Colonic mucosa (tissue), 4 donors: ENCODE data around the gene MKLN1. TPM values are rescaled to one million over a fixed set of nuclear protein-coding genes. Genes with fewer than 3 reads are reported as not detected.

ENCODE experiments used
- DNase-seq: peaks from one replicate; pipeline ENCODE4 v3.0.0-alpha.2; 2020
- H3K27ac ChIP-seq: fragments of 200-600 bp; one replicate; pipeline ENCODE4 v1.8.0; 2021
- H3K27me3 ChIP-seq: fragments of 200-600 bp; one replicate; pipeline ENCODE4 v1.8.0; 2021
- H3K36me3 ChIP-seq: fragments of 200-600 bp; one replicate; pipeline ENCODE4 v1.8.0; 2021
- H3K4me1 ChIP-seq: fragments of 200-600 bp; one replicate; pipeline ENCODE4 v1.8.0; 2021; ENCODE audit warnings: mild to moderate bottlenecking
- H3K4me3 ChIP-seq: fragments of 200-600 bp; one replicate; pipeline ENCODE4 v1.8.0; 2021
- H3K9ac ChIP-seq, 2 donors: one replicate each; pipeline ENCODE4 v1.7.0; 2013; ENCODE audit warnings: control low read depth in 2 of 2, low read depth in 2 of 2, low read length in 2 of 2
- H3K9me3 ChIP-seq: fragments of 200-600 bp; one replicate; pipeline ENCODE4 v1.8.0; 2021
- intact Hi-C: fragments of 100-400 bp; cut with DNase I; formaldehyde crosslinking; loops from one replicate; pipeline ENCODE4 v1.14.1; 2022
- total RNA-seq, 2 donors: library from RNA; stranded (reverse); fragmentation: NEBNext Ultra II Directional in 1 of 2; extraction: Animal tissue kit (Norgen Biotek cat#: 25700) in 1 of 2; gene quantifications; one replicate each; pipeline ENCODE4 v1.2.1, GENCODE V29; 2021
- TF ChIP-seq, protein P1 (sequence below): fragments of 200-600 bp; IDR thresholded peaks from one replicate; pipeline ENCODE4 v1.8.0; 2022; ENCODE audit warnings: antibody characterized with exemption, mild to moderate bottlenecking
- donor health status: healthy.
- donor health status: DM: no; HTN: no; CAD: no.
- donor health status: DM: no; HTN: no; CAD: no.

The MKLN1 gene
- total RNA-seq, 2 donors from 2014 or later = 35.1 to 48.7 TPM

DNA sequence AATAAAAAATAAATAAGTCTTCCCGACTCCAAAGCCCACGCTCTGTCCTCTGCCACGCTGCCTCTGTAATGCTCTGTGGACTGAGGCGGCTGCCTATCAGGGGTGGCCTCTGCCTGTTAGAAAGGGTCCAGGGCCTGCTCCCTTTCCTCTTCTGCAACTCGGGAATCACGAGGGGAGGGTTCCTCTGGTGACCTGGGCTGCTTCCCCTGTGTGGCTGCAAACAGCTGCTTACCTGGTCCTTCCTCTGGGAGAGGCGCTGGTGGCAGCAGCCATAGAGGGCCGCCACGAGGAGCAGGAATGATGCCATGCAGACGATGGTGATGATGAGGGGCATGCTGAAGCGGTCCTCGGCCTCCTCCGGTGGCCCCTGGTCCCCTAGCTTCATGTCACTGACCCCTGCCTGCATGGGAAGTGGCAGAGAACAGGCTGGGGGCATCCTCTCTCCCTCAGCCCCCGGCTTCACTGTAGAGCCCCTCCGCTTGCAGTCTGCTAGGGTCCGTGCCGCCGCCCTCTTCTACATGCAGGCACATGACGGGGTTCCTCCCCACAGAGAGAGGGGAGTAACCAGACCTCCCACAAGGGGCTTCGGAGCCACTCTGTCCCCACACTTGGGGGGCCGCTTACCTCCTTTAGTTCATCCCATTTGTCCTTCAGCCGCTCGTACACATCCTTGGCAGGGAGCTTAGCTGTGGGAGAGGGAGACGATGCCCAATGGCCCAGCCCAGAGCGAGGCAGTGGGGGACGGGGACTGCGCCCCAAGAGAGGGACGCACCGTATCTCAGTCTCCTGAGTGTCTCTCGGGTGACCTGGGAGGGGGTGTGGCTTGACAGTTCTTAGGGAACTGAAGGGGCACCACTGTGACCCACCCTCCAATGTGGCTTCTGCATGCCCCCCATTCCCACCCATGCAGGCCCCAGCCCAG is 178.2 kb downstream of the MKLN1 start:
- no peak for DNase-seq
- no peaks in the 10 kb centered on the region for H3K9me3 ChIP-seq
- no peaks in the 10 kb centered on the region for H3K36me3 ChIP-seq
- no peak overlapping the region for H3K4me3 ChIP-seq
- no peaks in the 10 kb centered on the region for H3K4me1 ChIP-seq
- no peaks in the 10 kb centered on the region for H3K27me3 ChIP-seq
- TF ChIP-seq, protein P1, sequence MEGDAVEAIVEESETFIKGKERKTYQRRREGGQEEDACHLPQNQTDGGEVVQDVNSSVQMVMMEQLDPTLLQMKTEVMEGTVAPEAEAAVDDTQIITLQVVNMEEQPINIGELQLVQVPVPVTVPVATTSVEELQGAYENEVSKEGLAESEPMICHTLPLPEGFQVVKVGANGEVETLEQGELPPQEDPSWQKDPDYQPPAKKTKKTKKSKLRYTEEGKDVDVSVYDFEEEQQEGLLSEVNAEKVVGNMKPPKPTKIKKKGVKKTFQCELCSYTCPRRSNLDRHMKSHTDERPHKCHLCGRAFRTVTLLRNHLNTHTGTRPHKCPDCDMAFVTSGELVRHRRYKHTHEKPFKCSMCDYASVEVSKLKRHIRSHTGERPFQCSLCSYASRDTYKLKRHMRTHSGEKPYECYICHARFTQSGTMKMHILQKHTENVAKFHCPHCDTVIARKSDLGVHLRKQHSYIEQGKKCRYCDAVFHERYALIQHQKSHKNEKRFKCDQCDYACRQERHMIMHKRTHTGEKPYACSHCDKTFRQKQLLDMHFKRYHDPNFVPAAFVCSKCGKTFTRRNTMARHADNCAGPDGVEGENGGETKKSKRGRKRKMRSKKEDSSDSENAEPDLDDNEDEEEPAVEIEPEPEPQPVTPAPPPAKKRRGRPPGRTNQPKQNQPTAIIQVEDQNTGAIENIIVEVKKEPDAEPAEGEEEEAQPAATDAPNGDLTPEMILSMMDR = no peak
- no peak overlapping the region for H3K27ac ChIP-seq
- intact Hi-C loops = loop anchor here (2.0 kb wide), 1 partner anchor 149 kb away; no protein-coding TSS in a partner anchor
- no peak overlapping the region for H3K9ac ChIP-seq

DNA sequence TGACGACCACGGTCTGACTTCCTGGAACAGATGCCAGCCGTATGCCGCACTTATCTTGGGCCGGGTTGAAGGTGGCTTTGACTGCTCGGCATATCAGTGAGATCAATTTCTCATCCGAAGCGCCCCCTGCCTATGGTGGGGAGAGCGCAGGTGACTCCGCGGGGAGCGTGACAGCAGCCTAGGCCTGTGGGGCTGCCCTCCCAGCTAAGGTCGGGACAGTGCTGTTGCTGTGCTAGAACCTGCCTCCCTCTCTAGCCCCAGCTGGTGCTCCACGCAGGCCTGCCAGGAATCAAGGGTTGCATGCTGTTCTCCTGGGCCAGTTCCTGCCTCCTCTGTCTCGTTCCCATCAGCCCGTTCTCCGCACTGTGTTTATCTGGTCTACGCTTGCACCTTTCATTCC is 178.9 kb downstream of the MKLN1 start:
- H3K9ac ChIP-seq = no peak overlapping the region
- H3K4me3 ChIP-seq = no peak overlapping the region
- intact Hi-C loops = loop anchor here (2.0 kb wide), 1 partner anchor 148 kb away; no protein-coding TSS in a partner anchor
- no peaks in the 10 kb centered on the region for H3K27me3 ChIP-seq
- no peaks in the 10 kb centered on the region for H3K4me1 ChIP-seq
- DNase-seq = no peak
- H3K9me3 ChIP-seq = no peaks in the 10 kb centered on the region
- H3K27ac ChIP-seq = no peak overlapping the region
- TF ChIP-seq, protein P1 = no peak
- no peaks in the 10 kb centered on the region for H3K36me3 ChIP-seq

DNA sequence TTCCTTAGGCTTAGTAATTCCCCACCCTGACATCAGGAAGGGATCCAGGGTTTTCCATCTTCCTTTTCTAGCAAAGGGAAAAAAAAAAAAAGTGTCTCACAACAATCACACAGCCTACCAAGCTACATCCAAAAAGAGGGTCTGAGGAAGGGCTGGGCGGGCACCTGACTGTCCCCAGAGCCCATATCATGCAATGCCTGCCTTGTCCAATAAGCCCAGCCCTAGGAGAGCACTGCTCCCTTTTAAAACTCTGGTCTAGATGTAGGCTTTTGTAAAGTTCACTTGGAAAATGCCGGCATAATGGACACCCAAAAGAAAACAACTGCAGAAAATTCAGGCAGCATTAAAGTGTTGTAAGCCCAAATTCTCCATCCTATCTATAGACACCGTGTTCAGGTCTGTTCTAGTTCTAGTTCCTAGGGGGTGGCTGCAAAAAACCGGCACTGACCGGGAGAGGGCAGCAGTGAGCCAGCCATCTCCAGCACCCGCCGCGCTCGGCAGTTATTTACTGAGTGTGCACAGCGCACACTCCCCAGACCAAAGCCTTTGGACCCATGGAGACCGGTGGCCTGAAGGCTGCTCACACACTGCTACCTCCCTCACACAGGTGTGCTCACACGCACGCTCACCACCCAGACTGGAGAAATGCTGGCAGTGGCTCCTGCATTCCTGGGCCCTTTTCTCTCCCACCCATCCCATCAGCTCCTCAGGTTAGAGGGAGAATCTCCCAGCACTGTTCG is 180.1 kb downstream of the MKLN1 start:
- Histone ChIP-seq H3K4me1 (no peaks in the 10 kb centered on the region), H3K36me3 (no peaks in the 10 kb centered on the region), H3K4me3 (no peak overlapping the region), H3K27me3 (no peaks in the 10 kb centered on the region), H3K27ac (no peak overlapping the region), H3K9me3 (no peaks in the 10 kb centered on the region), H3K9ac (no peak overlapping the region)
- intact Hi-C loops = loop anchor here (2.0 kb wide), 1 partner anchor 147 kb away; no protein-coding TSS in a partner anchor
- TF ChIP-seq, protein P1 = peak; percentile 96
- peak; percentile 86 for DNase-seq

DNA sequence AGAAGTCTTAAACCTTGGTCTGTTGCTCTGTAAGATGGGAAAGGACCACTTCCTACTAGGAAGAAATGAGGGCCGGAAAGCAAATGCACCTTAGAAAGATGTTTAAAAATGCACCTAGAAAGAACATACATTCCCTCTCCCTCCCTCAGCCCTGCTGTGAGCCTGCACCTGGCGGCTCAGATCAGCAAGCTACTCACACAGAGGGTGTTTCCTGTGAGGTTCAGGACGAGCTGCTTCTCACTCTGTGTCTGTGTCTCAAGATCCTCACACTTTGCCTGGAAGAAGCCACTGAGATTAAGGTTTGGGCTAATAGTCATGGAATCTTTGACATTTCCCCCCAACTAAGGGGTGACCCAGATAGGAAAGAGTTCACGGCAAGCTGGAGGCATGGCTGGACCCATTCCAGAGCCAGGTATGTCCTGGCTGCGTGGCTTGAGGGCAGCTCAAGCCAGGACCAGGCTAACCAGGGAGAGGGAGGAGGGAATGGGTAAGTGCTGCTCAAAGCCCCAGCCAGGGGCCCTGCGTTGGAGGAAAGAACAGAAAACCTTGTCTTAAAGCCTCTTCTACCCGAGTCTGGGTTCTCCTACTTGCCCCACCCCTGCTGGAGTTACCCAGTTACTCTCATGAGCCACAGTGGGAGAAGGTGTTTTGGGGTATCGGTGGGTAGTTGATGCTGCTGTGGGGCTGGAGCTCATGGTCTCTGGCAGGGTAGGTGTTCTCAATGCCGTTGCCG is 181.2 kb downstream of the MKLN1 start:
- Histone ChIP-seq H3K9ac (no peak overlapping the region), H3K4me1 (no peaks in the 10 kb centered on the region), H3K27me3 (no peaks in the 10 kb centered on the region), H3K27ac (no peak overlapping the region), H3K9me3 (no peaks in the 10 kb centered on the region), H3K36me3 (no peaks in the 10 kb centered on the region), H3K4me3 (no peak overlapping the region)
- TF ChIP-seq, protein P1 = no peak
- intact Hi-C loops = no loop called here
- no peak for DNase-seq

DNA sequence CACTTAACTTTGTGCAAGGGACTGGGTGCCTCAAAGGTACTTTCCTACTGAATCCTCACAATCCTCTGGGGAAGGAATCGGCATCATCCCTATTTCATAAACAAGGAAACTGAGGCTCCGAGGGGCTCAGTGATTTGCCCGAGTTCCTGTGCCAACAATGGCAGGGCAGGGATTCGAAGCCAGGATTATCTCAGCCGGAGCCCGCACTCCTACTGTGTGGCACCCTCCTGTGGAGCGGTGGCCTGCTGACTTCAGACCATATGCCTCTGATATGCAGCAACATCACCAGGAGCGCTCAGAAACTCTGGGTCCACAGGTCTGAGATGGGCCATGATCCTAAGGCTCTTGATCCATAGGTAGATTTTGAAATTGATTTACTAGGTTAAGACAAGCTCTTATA is 182.1 kb downstream of the MKLN1 start:
- no peaks in the 10 kb centered on the region for H3K36me3 ChIP-seq
- no peaks in the 10 kb centered on the region for H3K27me3 ChIP-seq
- no peak overlapping the region for H3K27ac ChIP-seq
- no peaks in the 10 kb centered on the region for H3K9me3 ChIP-seq
- TF ChIP-seq, protein P1 = no peak
- DNase-seq = no peak
- no peaks in the 10 kb centered on the region for H3K4me1 ChIP-seq
- no peak overlapping the region for H3K4me3 ChIP-seq
- intact Hi-C loops = no loop called here
- H3K9ac ChIP-seq = no peak overlapping the region
